GM12875 (cell line): Measurements from ENCODE around the gene SORCS2.

Source experiments
- H3K4me3 ChIP-seq: one replicate; pipeline ENCODE4 v1.5.1; 2011; ENCODE audit warnings: low read depth, low read length, control low read depth
- CTCF ChIP-seq: IDR thresholded peaks from 2 replicates; pipeline ENCODE4 v1.5.1; 2011; ENCODE audit warnings: low read depth, mild to moderate bottlenecking, control low read depth, inconsistent platforms, low read length, moderate library complexity, borderline replicate concordance; ENCODE audit not compliant: insufficient read depth

Gene SORCS2

GRCh38 chr4:7398788-7399439 lies 206.6 kb downstream of the SORCS2 start:
- no peak overlapping the region for H3K4me3 ChIP-seq
- TF ChIP-seq CTCF: no peak

GRCh38 chr4:7399440-7400234 lies 207.3 kb downstream of the SORCS2 start:
- no peak for TF ChIP-seq CTCF
- H3K4me3 ChIP-seq: no peak overlapping the region

GRCh38 chr4:7400671-7401298 lies 208.4 kb downstream of the SORCS2 start:
- H3K4me3 ChIP-seq: no peak overlapping the region
- no peak for TF ChIP-seq CTCF

- H3K4me3 ChIP-seq: no peak overlapping the region
- TF ChIP-seq CTCF: no peak
Observed at GRCh38 chr4:7402526-7402925, 210.2 kb downstream of the SORCS2 start.

GRCh38 chr4:7403001-7403400 lies 210.7 kb downstream of the SORCS2 start:
- TF ChIP-seq CTCF: no peak
- no peak overlapping the region for H3K4me3 ChIP-seq

- no peak for TF ChIP-seq CTCF
- no peak overlapping the region for H3K4me3 ChIP-seq
Observed at GRCh38 chr4:7408166-7408565, 215.8 kb downstream of the SORCS2 start.
